Mucosa of descending colon (tissue), 3 donors: ENCODE data around the gene DHRS7C. TPM values are rescaled to one million over a fixed set of nuclear protein-coding genes. Genes with fewer than 3 reads are reported as not detected.

Source experiments
- ATAC-seq: fragments of 200-7000 bp; cut with Tn5 transposase; one replicate; pipeline ENCODE4 v1.9.1; 2020; ENCODE audit warnings: mild to moderate bottlenecking, moderate library complexity
- DNase-seq, 3 donors: peaks; one replicate each; pipeline ENCODE4 v3.0.0-alpha.2; 2020
- H3K36me3 ChIP-seq: fragments of 200-600 bp; one replicate; pipeline ENCODE4 v1.8.0; 2021; ENCODE audit warnings: low read depth, mild to moderate bottlenecking
- H3K4me1 ChIP-seq: fragments of 200-600 bp; one replicate; pipeline ENCODE4 v1.8.0; 2021; ENCODE audit warnings: low read depth, mild to moderate bottlenecking
- H3K4me3 ChIP-seq: fragments of 200-600 bp; one replicate; pipeline ENCODE4 v1.8.0; 2021; ENCODE audit warnings: mild to moderate bottlenecking
- H3K9me3 ChIP-seq: fragments of 200-600 bp; one replicate; pipeline ENCODE4 v1.8.0; 2021; ENCODE audit warnings: mild to moderate bottlenecking
- intact Hi-C, 2 donors: fragments of 100-400 bp; cut with DNase I in 1 of 2; cut with micrococcal nuclease in 1 of 2; formaldehyde crosslinking; loops; one replicate each; pipeline versions ENCODE4 v1.11.0 to v1.11.1; 2022; cut with DNase I, micrococcal nuclease
- total RNA-seq, 3 donors: library from RNA; stranded (reverse); fragmentation: NEBNext Ultra II Directional in 2 of 3; extraction: Animal tissue kit (Norgen Biotek cat#: 25700) in 2 of 3; gene quantifications; one replicate each; pipeline versions ENCODE4 v1.2.1 to v1.2.4, GENCODE V29; 2021 to 2023
- TF ChIP-seq, protein P1 (sequence below): fragments of 200-600 bp; IDR thresholded peaks from one replicate; pipeline ENCODE4 v1.8.0; 2022; ENCODE audit warnings: antibody characterized with exemption, mild to moderate bottlenecking
- donor health status: DM: no; HTN: no; CAD: no; lungs with moderate emphysema.
- donor health status: DM: no; HTN: no; CAD: no.
- donor health status: DM: no; HTN: yes; CAD: no.

Gene DHRS7C
- total RNA-seq, 3 donors from 2014 or later = 0.85 TPM; not detected in 2

DNA sequence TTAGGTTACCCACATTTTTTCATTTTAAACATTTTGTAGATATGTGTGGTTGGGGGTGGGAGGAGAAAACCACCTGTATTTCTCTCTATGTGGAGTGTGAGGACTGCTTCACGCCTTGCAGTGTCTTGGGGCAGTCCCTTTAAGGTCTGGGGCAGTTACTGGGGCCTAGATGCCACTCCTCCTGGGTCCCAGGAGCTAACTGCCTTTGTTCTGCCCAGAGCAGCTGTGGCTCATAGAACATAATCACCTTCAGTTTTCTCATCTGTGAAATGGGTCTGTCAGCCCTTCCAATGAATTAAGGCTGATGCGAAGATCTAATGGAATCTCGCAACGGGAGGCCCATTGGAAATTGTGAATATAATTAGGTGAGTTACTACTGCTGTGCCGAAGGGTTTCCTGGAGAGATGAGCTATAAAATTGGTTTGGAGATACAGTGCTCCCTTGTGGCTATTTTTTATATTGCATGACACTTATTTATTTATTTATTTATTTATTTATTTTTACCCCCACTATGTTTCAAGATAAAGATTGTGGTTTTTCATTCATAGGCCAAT is 22.9 kb downstream of the DHRS7C start:
- no peaks in the 10 kb centered on the region for H3K9me3 ChIP-seq
- H3K4me1 ChIP-seq = no peaks in the 10 kb centered on the region
- DNase-seq = peak in 1 of 3 donors; percentile 11
- intact Hi-C loops = no loop called here
- H3K4me3 ChIP-seq = no peak overlapping the region
- TF ChIP-seq, protein P1, sequence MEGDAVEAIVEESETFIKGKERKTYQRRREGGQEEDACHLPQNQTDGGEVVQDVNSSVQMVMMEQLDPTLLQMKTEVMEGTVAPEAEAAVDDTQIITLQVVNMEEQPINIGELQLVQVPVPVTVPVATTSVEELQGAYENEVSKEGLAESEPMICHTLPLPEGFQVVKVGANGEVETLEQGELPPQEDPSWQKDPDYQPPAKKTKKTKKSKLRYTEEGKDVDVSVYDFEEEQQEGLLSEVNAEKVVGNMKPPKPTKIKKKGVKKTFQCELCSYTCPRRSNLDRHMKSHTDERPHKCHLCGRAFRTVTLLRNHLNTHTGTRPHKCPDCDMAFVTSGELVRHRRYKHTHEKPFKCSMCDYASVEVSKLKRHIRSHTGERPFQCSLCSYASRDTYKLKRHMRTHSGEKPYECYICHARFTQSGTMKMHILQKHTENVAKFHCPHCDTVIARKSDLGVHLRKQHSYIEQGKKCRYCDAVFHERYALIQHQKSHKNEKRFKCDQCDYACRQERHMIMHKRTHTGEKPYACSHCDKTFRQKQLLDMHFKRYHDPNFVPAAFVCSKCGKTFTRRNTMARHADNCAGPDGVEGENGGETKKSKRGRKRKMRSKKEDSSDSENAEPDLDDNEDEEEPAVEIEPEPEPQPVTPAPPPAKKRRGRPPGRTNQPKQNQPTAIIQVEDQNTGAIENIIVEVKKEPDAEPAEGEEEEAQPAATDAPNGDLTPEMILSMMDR = peak; percentile 26
- ATAC-seq = peak; percentile 54
- no peaks in the 10 kb centered on the region for H3K36me3 ChIP-seq

DNA sequence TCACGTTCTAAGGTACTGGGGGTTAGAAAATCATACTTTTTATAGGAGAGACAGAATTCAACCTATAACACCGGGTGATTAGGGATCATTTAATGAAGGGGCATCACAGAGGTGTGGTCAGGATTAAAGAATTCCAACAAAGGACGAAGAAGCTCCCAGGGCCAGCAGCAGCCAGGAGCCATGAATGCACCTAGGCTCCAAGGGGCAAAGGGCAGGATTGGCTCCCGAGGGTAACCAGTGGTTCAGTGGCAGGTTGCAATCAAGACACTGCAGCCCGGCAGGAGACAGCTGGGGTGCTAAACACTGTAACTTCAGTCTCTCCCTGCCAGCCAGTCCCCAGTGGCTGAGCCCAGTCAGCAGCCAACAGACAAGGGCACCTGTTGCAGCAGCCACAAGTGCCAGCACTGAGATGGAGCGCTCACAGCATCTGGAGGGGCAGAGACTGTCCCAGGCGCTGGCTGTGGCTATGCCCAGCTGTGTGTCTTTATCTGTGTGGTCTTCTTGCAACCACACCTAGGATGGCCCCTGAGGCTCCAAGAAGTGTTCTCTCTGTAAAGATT is 23.9 kb downstream of the DHRS7C start:
- TF ChIP-seq, protein P1 = no peak
- intact Hi-C loops = no loop called here
- Histone ChIP-seq H3K4me1 (no peaks in the 10 kb centered on the region), H3K4me3 (no peak overlapping the region), H3K36me3 (no peaks in the 10 kb centered on the region), H3K9me3 (no peaks in the 10 kb centered on the region)
- no peak for ATAC-seq
- DNase-seq = no peak

DNA sequence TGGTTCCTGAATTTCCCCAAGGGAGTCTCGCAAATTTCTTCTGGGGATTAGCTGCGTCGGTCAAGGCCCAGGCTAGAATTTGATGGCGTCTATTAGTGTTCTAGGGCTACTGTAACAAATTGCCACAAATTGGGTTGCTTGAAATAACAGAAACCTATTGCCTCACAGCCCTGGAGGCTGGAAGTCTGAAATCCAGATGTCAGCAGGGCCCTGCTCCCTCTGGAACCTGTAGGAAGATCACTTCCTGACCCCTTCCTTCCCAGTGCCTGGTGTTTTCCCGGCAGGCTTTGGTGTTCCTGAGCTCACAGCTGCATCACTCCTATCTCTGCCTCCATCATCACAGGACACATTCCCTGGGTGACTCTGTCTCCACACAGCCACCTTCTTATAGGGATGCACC is 24.4 kb downstream of the DHRS7C start:
- TF ChIP-seq, protein P1 = no peak
- Histone ChIP-seq H3K36me3 (no peaks in the 10 kb centered on the region), H3K4me3 (no peak overlapping the region), H3K9me3 (no peaks in the 10 kb centered on the region), H3K4me1 (no peaks in the 10 kb centered on the region)
- ATAC-seq = no peak
- DNase-seq = no peak
- intact Hi-C loops = no loop called here

DNA sequence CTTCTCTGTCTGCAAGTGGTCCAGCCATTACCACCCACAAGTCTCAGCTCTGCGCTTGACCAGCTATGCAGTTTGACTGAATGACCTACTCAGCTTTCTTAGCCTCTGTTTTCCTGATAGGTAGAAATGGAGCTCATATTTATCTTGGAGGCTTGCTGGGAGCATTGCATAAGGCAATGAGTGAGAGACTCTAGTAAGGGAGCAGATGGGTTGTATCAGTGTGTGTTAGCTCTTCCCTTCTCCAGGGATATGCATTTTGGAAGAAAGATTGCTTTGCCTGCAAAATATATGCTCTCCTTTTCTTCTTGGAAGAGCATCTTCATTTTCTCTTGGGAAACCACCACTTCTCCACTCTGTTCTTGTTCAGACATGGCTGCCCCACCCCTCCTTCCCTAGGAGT is 26.1 kb downstream of the DHRS7C start:
- no peaks in the 10 kb centered on the region for H3K36me3 ChIP-seq
- no peak overlapping the region for H3K4me3 ChIP-seq
- TF ChIP-seq, protein P1 = no peak
- DNase-seq (no peak), ATAC-seq (no peak)
- intact Hi-C loops = no loop called here
- no peaks in the 10 kb centered on the region for H3K9me3 ChIP-seq
- no peaks in the 10 kb centered on the region for H3K4me1 ChIP-seq

DNA sequence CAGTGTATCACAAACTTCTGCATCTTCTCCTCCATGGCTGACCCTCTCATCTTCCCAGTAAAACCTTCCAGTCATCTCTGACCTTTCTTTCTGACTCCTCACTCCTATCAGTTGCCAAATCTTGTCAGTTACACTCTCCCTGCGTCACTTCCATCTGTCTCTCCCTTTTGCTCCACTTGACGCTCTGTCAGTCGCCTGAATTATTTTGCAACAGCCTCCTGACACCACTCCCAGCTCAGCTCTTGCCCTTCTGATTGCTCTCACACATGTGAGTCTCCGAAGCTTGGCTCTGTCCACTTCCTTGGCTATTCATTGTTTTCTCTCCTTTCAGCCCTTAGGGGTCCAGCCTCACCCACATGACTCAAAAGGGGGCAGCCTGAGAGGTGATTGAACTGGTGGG is 27.7 kb downstream of the DHRS7C start:
- Histone ChIP-seq H3K4me3 (no peak overlapping the region), H3K4me1 (no peaks in the 10 kb centered on the region), H3K9me3 (no peaks in the 10 kb centered on the region), H3K36me3 (no peaks in the 10 kb centered on the region)
- no peak for DNase-seq
- ATAC-seq = no peak
- intact Hi-C loops = no loop called here
- TF ChIP-seq, protein P1 = no peak
